K562 (cell line): Measurements from ENCODE around the gene NRCAM. TPM values are rescaled to one million over a fixed set of nuclear protein-coding genes. Genes with fewer than 3 reads are reported as not detected.
A peak's percentile ranks its signal among the peaks of the same experiment; 100 is the strongest.

Experiments used
- AFF1 ChIP-seq, 2 experiments: fragments of 450-650 bp; IDR thresholded peaks; 2 replicates each; pipeline ENCODE4 v1.6.1; 2018; ENCODE audit warnings: mild to moderate bottlenecking in 2 of 2, low read depth in 1 of 2; ENCODE audit not compliant: partially characterized antibody in 2 of 2
- BACH1 ChIP-seq: fragments of 200-800 bp; sonication (Bioruptor generic); IDR thresholded peaks from 2 replicates; pipeline ENCODE4 v1.6.1; 2016; ENCODE audit warnings: missing genetic modification characterization, missing compliant biosample characterization
- DEAF1 ChIP-seq: fragments of 450-650 bp; formaldehyde crosslinking; IDR thresholded peaks from 2 replicates; pipeline ENCODE4 v1.4.0; 2020; ENCODE audit warnings: mild to moderate bottlenecking, moderate library complexity
- E2F4 ChIP-seq: sonication (generic); formaldehyde crosslinking; IDR thresholded peaks from 2 replicates; pipeline ENCODE4 v1.8.0; 2022; ENCODE audit warnings: mild to moderate bottlenecking, low read depth, missing genetic modification reagents
- ETS2 ChIP-seq: IDR thresholded peaks from 2 replicates; pipeline ENCODE4 v1.6.1; 2016; ENCODE audit warnings: borderline replicate concordance, missing genetic modification characterization, mild to moderate bottlenecking, moderate library complexity, missing compliant biosample characterization; ENCODE audit not compliant: poor library complexity, severe bottlenecking
- HBP1 ChIP-seq: fragments of 450-650 bp; formaldehyde crosslinking; IDR thresholded peaks from 2 replicates; pipeline ENCODE4 v1.4.0; 2022; ENCODE audit warnings: missing genetic modification characterization
- HDAC1 ChIP-seq, 2 experiments: fragments of 450-650 bp; IDR thresholded peaks; 2 replicates each; pipeline ENCODE4 v1.6.1; 2016 to 2017; ENCODE audit warnings: inconsistent platforms in 1 of 2, mild to moderate bottlenecking in 1 of 2, moderate library complexity in 1 of 2
- HSF4 ChIP-seq: fragments of 250-450 bp; sonication (Bioruptor Pico); IDR thresholded peaks from 2 replicates; pipeline ENCODE4 v2.1.2; 2022; ENCODE audit warnings: mild to moderate bottlenecking, moderate library complexity, borderline replicate concordance
- IRF1 ChIP-seq: sonication (generic); formaldehyde crosslinking; IDR thresholded peaks from 2 replicates; pipeline ENCODE4 v1.8.0; 2022; ENCODE audit warnings: missing genetic modification reagents, mild to moderate bottlenecking, borderline replicate concordance
- MAFG ChIP-seq: fragments of 450-650 bp; conservative IDR thresholded peaks from 2 replicates; pipeline ENCODE4 v1.6.1; 2016; ENCODE audit warnings: missing genetic modification characterization, missing compliant biosample characterization
- MED1 ChIP-seq: sonication (generic); formaldehyde crosslinking; IDR thresholded peaks from 2 replicates; pipeline ENCODE4 v1.8.1; 2023; ENCODE audit warnings: missing genetic modification reagents, borderline replicate concordance
- NCOA1 ChIP-seq: fragments of 450-650 bp; IDR thresholded peaks from 2 replicates; pipeline ENCODE4 v1.6.1; 2016; ENCODE audit warnings: low read depth
- NR1H2 ChIP-seq: sonication (generic); formaldehyde crosslinking; IDR thresholded peaks from 2 replicates; pipeline ENCODE4 v1.4.0; 2020; ENCODE audit warnings: mild to moderate bottlenecking, missing genetic modification reagents
- PML ChIP-seq: IDR thresholded peaks from 2 replicates; pipeline ENCODE4 v1.6.1; 2012; ENCODE audit warnings: low read length, inconsistent platforms
- RCOR1 ChIP-seq, 2 experiments: IDR thresholded peaks; 2 replicates each; pipeline ENCODE4 v1.6.1; 2012; ENCODE audit warnings: low read depth in 2 of 2, low read length in 2 of 2, borderline replicate concordance in 1 of 2, improper control_type of control experiment in 1 of 2
- SUPT5H ChIP-seq: fragments of 450-650 bp; IDR thresholded peaks from 2 replicates; pipeline ENCODE4 v1.6.1; 2016
- ZBTB17 ChIP-seq: fragments of 450-650 bp; formaldehyde crosslinking; IDR thresholded peaks from 2 replicates; pipeline ENCODE4 v1.4.0; 2020; ENCODE audit warnings: mild to moderate bottlenecking
- polyA plus RNA-seq, 8 experiments: library from polyadenylated mRNA; depleted of rRNA in 4 of 8; stranded (reverse) in 5 of 8; unstranded in 3 of 8; fragments of >200 nt; fragmentation: Nextera tagmentation in 2 of 8; fragmentation: Illumina TruSeq in 1 of 8; extraction: Ambion mirVana in 2 of 8; extraction: Trizol in 1 of 8; gene quantifications; 2 replicates each; pipeline versions ENCODE4 v1.2.1 to v1.2.3, GENCODE V29; 2011 to 2014; ENCODE audit warnings: inconsistent platforms in 1 of 8, missing spikeins in 1 of 8
- total RNA-seq, 7 experiments: library from RNA; depleted of rRNA in 6 of 7; stranded (reverse); fragments of >200 nt in 6 of 7; fragmentation: Illumina TruSeq in 2 of 7; extraction: Trizol in 2 of 7; gene quantifications; 2 replicates each; pipeline versions ENCODE4 v1.2.1 to v1.2.3, GENCODE V29; 2011 to 2021; ENCODE audit warnings: low replicate concordance in 1 of 7

NRCAM gene
- total and polyA plus RNA-seq, 9 of the 15 experiments (the other 6 are each of a cell fraction or from before 2014, with no cell fraction given) = 0.03 to 0.54 (median 0.12) TPM; not detected in 1

- TF ChIP-seq IRF1 (CRISPR knock-in tag) (no peak), MED1 (CRISPR knock-in tag) (no peak), AFF1 (IDR thresholded peaks at IDR 0.05; ENCODE audit: low read depth in 1 of 2, partially characterized antibody in 2 of 2) (peak in 1 of 2 experiments; percentile 14), BACH1 (tag) (0 out of 2 replicates have a peak, but pooled peaks have one; percentile 22), HDAC1 (IDR thresholded peaks at IDR 0.05) (0 out of 4 replicates have a peak, but pooled peaks of 1 of the 2 experiments have one; percentile 16), SUPT5H (no peak), RCOR1 (IDR thresholded peaks at IDR 0.05; ENCODE audit: borderline replicate concordance in 1 of 2, low read depth in 2 of 2, low read length in 2 of 2) (peak in 1 of 2 experiments; percentile 82; a peak in 2 of 4 replicates), E2F4 (CRISPR knock-in tag) (no peak), ETS2 (tag) (no peak), NCOA1 (0 out of 2 replicates have a peak, but pooled peaks have one; percentile 32), PML (no peak; the same call in 1 of the 2 replicates), NR1H2 (CRISPR knock-in tag) (no peak), DEAF1 (CRISPR knock-in tag) (no peak), ZBTB17 (CRISPR knock-in tag) (no peak), HSF4 (CRISPR knock-in tag) (no peak), MAFG (no peak), HBP1 (no peak)
These were observed 221.2 kb downstream of the NRCAM start (continued) for GRCh38 chr7:108234971-108235450.
